Neural cell (in vitro differentiated cells): Measurements from ENCODE around the gene MTCH1. TPM values are rescaled to one million over a fixed set of nuclear protein-coding genes. Genes with fewer than 3 reads are reported as not detected.

Experiments
- H2AFZ ChIP-seq: fragments of 200-600, 300-800 bp; sonication (generic), shearing (Covaris generic); 2 replicates; pipeline ENCODE4 v1.6.0; 2014; ENCODE audit warnings: low read depth, mild to moderate bottlenecking, antibody characterized with exemption, low read length, moderate library complexity
- H3F3A ChIP-seq: fragments of 200-600 bp; shearing (Covaris generic); 2 replicates; pipeline ENCODE4 v1.6.1; 2016; ENCODE audit warnings: mild to moderate bottlenecking, moderate library complexity, mixed read lengths, antibody characterized with exemption, low read length; ENCODE audit not compliant: insufficient read depth, poor library complexity, severe bottlenecking
- H3K27ac ChIP-seq: fragments of 200-600, 300-800 bp; sonication (generic), shearing (Covaris generic); 2 replicates; pipeline ENCODE4 v1.5.1; 2014; ENCODE audit warnings: mild to moderate bottlenecking, low read length, moderate library complexity
- H3K27me3 ChIP-seq: fragments of 300-800, 200-600 bp; sonication (generic), shearing (Covaris generic); 2 replicates; pipeline ENCODE4 v1.6.0; 2014; ENCODE audit warnings: mild to moderate bottlenecking, low read depth, low read length, moderate library complexity; ENCODE audit not compliant: insufficient read depth
- H3K36me3 ChIP-seq: fragments of 300-800, 200-600 bp; sonication (generic), shearing (Covaris generic); 2 replicates; pipeline ENCODE4 v1.5.1; 2014; ENCODE audit warnings: mild to moderate bottlenecking, antibody characterized with exemption, low read length, moderate library complexity; ENCODE audit not compliant: insufficient read depth
- H3K4me2 ChIP-seq: fragments of 300-800, 200-600 bp; sonication (generic), shearing (Covaris generic); 2 replicates; pipeline ENCODE4 v1.6.0; 2014; ENCODE audit warnings: mild to moderate bottlenecking, low read length
- H3K4me3 ChIP-seq: fragments of 300-800, 200-600 bp; sonication (generic), shearing (Covaris generic); 2 replicates; pipeline ENCODE4 v1.5.1; 2014; ENCODE audit warnings: mild to moderate bottlenecking, low read length, moderate library complexity
- H3K79me2 ChIP-seq: fragments of 200-600 bp; shearing (Covaris generic); replicated peaks from 2 replicates; pipeline ENCODE4 v1.6.0; 2014; ENCODE audit warnings: mild to moderate bottlenecking, low read length, moderate library complexity; ENCODE audit not compliant: insufficient read depth
- H3K9ac ChIP-seq: fragments of 300-800, 200-600 bp; sonication (generic), shearing (Covaris generic); 2 replicates; pipeline ENCODE4 v1.6.1; 2016; ENCODE audit warnings: mild to moderate bottlenecking, low read length, mixed read lengths
- H3K9me2 ChIP-seq: fragments of 200-600 bp; shearing (Covaris generic); 2 replicates; pipeline ENCODE4 v1.6.1; 2016; ENCODE audit warnings: mild to moderate bottlenecking, low read length, mixed read lengths; ENCODE audit not compliant: insufficient read depth
- H3K9me3 ChIP-seq: fragments of 200-600, 300-800 bp; sonication (generic), shearing (Covaris generic); 2 replicates; pipeline ENCODE4 v1.6.1; 2016; ENCODE audit warnings: mild to moderate bottlenecking, mixed run types, low read length, moderate library complexity, mixed read lengths
- H4K20me1 ChIP-seq: fragments of 200-600 bp; shearing (Covaris generic); 2 replicates; pipeline ENCODE4 v1.6.1; 2016; ENCODE audit warnings: mild to moderate bottlenecking, mixed run types; ENCODE audit not compliant: insufficient read depth
- EP300 ChIP-seq: fragments of 450-650 bp; conservative IDR thresholded peaks from 2 replicates; pipeline ENCODE4 v1.6.1; 2014; ENCODE audit warnings: antibody characterized with exemption, mild to moderate bottlenecking, moderate library complexity; ENCODE audit not compliant: poor library complexity, severe bottlenecking
- EZH2 ChIP-seq: fragments of 200-600, 300-800 bp; shearing (Covaris generic), sonication (generic); IDR thresholded peaks from 2 replicates; pipeline ENCODE4 v1.6.1; 2014; ENCODE audit warnings: antibody characterized with exemption, low read length, borderline replicate concordance, mild to moderate bottlenecking; ENCODE audit not compliant: insufficient read depth, poor library complexity, severe bottlenecking
- MXI1 ChIP-seq: fragments of 450-650 bp; conservative IDR thresholded peaks from 2 replicates; pipeline ENCODE4 v1.6.1; 2014; ENCODE audit warnings: antibody characterized with exemption, mild to moderate bottlenecking; ENCODE audit not compliant: poor library complexity, severe bottlenecking
- POLR2AphosphoS5 ChIP-seq: IDR thresholded peaks from 2 replicates; pipeline ENCODE4 v1.6.1; 2012
- RAD21 ChIP-seq: fragments of 450-650 bp; conservative IDR thresholded peaks from 2 replicates; pipeline ENCODE4 v1.6.1; 2014; ENCODE audit warnings: antibody characterized with exemption, mild to moderate bottlenecking, moderate library complexity
- REST ChIP-seq: IDR thresholded peaks from 2 replicates; pipeline ENCODE4 v1.6.1; 2012; ENCODE audit warnings: borderline replicate concordance
- SMC3 ChIP-seq: fragments of 450-650 bp; conservative IDR thresholded peaks from 2 replicates; pipeline ENCODE4 v1.6.1; 2014; ENCODE audit warnings: antibody characterized with exemption, mild to moderate bottlenecking, moderate library complexity; ENCODE audit not compliant: poor library complexity
- TAF1 ChIP-seq: IDR thresholded peaks from 2 replicates; pipeline ENCODE4 v1.6.1; 2012; ENCODE audit warnings: low read depth
- polyA plus RNA-seq: library from polyadenylated mRNA; depleted of rRNA; stranded (reverse); fragments of >200 nt; gene quantifications from 2 replicates; pipeline ENCODE4 v1.2.3, GENCODE V29; 2014
- TF ChIP-seq, protein P1 (sequence below): fragments of 450-650 bp; IDR thresholded peaks from 2 replicates; pipeline ENCODE4 v1.5.1; 2014; ENCODE audit warnings: antibody characterized with exemption, mild to moderate bottlenecking, moderate library complexity; ENCODE audit not compliant: poor library complexity, severe bottlenecking

The MTCH1 gene
- polyA plus RNA-seq, 1 donor from 2014 or later: 217 TPM

DNA sequence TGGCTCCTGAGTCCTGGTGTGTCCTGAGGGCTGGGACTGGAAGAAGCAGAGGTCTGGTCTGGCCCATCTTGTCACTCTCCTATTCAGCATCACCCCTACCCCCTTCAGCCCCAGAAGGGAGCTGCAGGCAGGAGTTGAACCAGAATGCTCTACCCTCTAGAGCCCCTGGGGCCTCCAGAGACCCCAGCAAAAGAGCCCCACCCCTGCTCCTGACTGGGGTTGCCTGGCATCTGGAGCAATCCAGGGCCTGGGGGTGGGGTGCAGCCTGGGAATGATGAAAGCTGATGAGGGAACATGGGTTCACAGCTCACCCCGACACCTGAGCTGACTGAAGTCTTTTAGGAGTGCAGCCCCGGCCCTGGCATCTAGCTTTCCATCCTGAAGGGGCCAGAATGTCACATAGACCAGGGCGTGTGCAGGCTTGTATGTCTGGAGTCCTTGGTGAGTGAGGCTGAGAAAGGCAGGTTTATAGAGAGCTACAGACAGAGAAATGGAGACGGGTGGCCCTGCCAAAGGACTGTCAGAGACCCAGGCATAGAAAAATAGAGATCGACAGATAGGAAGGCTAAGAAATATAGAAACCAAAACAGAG is 31.7 kb upstream of the MTCH1 start:
- Histone ChIP-seq H3K9me2 (no peaks in the 10 kb centered on the region), H3K9ac (peak overlapping the region; percentile 55), H3F3A (no peaks in the 10 kb centered on the region), H3K36me3 (no peaks in the 10 kb centered on the region), H3K27ac (peak overlapping the region; percentile 70), H3K9me3 (no peaks in the 10 kb centered on the region), H3K4me2 (peak overlapping the region; percentile 48), H3K27me3 (no peaks in the 10 kb centered on the region), H2AFZ (peak overlapping the region; percentile 58), H4K20me1 (no peaks in the 10 kb centered on the region), H3K4me3 (peak overlapping the region; percentile 14), H3K79me2 (no peaks in the 10 kb centered on the region)
- TF ChIP-seq REST: no peak
- TF ChIP-seq EP300: no peak
- TF ChIP-seq, protein P1, sequence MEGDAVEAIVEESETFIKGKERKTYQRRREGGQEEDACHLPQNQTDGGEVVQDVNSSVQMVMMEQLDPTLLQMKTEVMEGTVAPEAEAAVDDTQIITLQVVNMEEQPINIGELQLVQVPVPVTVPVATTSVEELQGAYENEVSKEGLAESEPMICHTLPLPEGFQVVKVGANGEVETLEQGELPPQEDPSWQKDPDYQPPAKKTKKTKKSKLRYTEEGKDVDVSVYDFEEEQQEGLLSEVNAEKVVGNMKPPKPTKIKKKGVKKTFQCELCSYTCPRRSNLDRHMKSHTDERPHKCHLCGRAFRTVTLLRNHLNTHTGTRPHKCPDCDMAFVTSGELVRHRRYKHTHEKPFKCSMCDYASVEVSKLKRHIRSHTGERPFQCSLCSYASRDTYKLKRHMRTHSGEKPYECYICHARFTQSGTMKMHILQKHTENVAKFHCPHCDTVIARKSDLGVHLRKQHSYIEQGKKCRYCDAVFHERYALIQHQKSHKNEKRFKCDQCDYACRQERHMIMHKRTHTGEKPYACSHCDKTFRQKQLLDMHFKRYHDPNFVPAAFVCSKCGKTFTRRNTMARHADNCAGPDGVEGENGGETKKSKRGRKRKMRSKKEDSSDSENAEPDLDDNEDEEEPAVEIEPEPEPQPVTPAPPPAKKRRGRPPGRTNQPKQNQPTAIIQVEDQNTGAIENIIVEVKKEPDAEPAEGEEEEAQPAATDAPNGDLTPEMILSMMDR: no peak
- TF ChIP-seq RAD21: no peak
- no peak for TF ChIP-seq TAF1
- no peak for TF ChIP-seq MXI1
- TF ChIP-seq SMC3: no peak
- TF ChIP-seq EZH2: no peak
- TF ChIP-seq POLR2AphosphoS5: no peak

DNA sequence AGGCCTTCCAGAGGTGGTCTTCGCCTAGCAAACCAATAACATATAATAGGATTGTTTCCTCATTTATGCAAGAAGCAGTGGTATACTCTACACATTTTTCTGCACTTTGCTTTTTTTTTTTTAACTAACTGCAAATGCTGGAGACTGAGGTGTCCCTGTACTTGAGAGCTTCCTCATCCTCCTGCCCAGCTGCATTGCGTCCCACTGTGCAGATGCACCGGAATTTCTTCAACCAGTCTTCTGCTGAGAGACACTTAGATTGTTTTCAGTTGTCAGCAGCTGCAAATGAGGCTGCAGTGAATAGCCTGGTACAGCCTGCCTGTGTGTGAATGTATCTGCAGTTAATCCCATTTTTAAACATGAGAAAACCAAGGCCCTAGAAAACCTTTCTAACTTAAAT is 31.0 kb upstream of the MTCH1 start:
- Histone ChIP-seq H3K27me3 (no peaks in the 10 kb centered on the region), H3K4me3 (no peak overlapping the region), H3K27ac (peak overlapping the region; percentile 70), H4K20me1 (no peaks in the 10 kb centered on the region), H3K36me3 (no peaks in the 10 kb centered on the region), H3K9me2 (no peaks in the 10 kb centered on the region), H3F3A (no peaks in the 10 kb centered on the region), H3K4me2 (no peak overlapping the region), H3K79me2 (no peaks in the 10 kb centered on the region), H2AFZ (no peak overlapping the region), H3K9me3 (no peaks in the 10 kb centered on the region), H3K9ac (peak overlapping the region; percentile 55)
- no peak for TF ChIP-seq EZH2
- no peak for TF ChIP-seq SMC3
- TF ChIP-seq POLR2AphosphoS5: no peak

GRCh38 chr6:37015532-37015931 is 29.5 kb upstream of the MTCH1 start:
- no peaks in the 10 kb centered on the region for H3K79me2 ChIP-seq
- H3K27ac ChIP-seq: no peak overlapping the region
- no peak overlapping the region for H3K4me3 ChIP-seq
- no peaks in the 10 kb centered on the region for H3K9me3 ChIP-seq
- H3K36me3 ChIP-seq: no peaks in the 10 kb centered on the region
- no peaks in the 10 kb centered on the region for H3K27me3 ChIP-seq
- H2AFZ ChIP-seq: no peak overlapping the region
- no peaks in the 10 kb centered on the region for H4K20me1 ChIP-seq
- H3K4me2 ChIP-seq: no peak overlapping the region
- no peaks in the 10 kb centered on the region for H3F3A ChIP-seq
- no peak for TF ChIP-seq EZH2
- TF ChIP-seq, protein P1: no peak
- TF ChIP-seq TAF1: no peak
- no peak for TF ChIP-seq EP300
- TF ChIP-seq RAD21: no peak
- H3K9ac ChIP-seq: no peak overlapping the region
- no peaks in the 10 kb centered on the region for H3K9me2 ChIP-seq
